SU-DHL-6 (cell line): ENCODE data around the gene CUX1.

Source experiments
- H2AFZ ChIP-seq: fragments of 200-600 bp; sonication (generic); 2 replicates; pipeline ENCODE4 v1.6.1; 2014; ENCODE audit warnings: low read depth, mild to moderate bottlenecking, moderate library complexity, mixed read lengths, antibody characterized with exemption, low read length; ENCODE audit not compliant: severe bottlenecking
- H3F3A ChIP-seq: fragments of 200-600 bp; shearing (Covaris generic); 2 replicates; pipeline ENCODE4 v1.6.0; 2016; ENCODE audit warnings: antibody characterized with exemption, mild to moderate bottlenecking; ENCODE audit not compliant: insufficient read depth
- H3K27ac ChIP-seq: fragments of 200-600 bp; sonication (generic); 2 replicates; pipeline ENCODE4 v1.5.1; 2016; ENCODE audit warnings: low read depth, mild to moderate bottlenecking, low read length, moderate library complexity, mixed read lengths
- H3K27me3 ChIP-seq: fragments of 200-600 bp; sonication (generic), shearing (Covaris generic); 2 replicates; pipeline ENCODE4 v1.6.0; 2014; ENCODE audit warnings: mild to moderate bottlenecking, low read length
- H3K36me3 ChIP-seq: fragments of 200-600 bp; sonication (generic); 2 replicates; pipeline ENCODE4 v1.6.1; 2014; ENCODE audit warnings: mild to moderate bottlenecking, low read length, mixed read lengths
- H3K4me2 ChIP-seq: fragments of 300-600, 200-600 bp; shearing (Covaris generic), sonication (generic); 2 replicates; pipeline ENCODE4 v1.6.0; 2014; ENCODE audit warnings: low read length, low read depth, mild to moderate bottlenecking; ENCODE audit not compliant: poor library complexity, severe bottlenecking
- H3K4me3 ChIP-seq: fragments of 200-600 bp; sonication (generic); 2 replicates; pipeline ENCODE4 v1.5.1; 2014; ENCODE audit warnings: antibody characterized with exemption, low read length, mild to moderate bottlenecking, mixed read lengths; ENCODE audit not compliant: insufficient read depth, poor library complexity, severe bottlenecking
- H3K79me2 ChIP-seq: fragments of 200-600 bp; sonication (generic); 2 replicates; pipeline ENCODE4 v1.6.1; 2014; ENCODE audit warnings: mild to moderate bottlenecking, low read length, moderate library complexity; ENCODE audit not compliant: insufficient read depth
- H3K9ac ChIP-seq: fragments of 200-600 bp; sonication (generic); 2 replicates; pipeline ENCODE4 v1.7.0; 2014; ENCODE audit warnings: mild to moderate bottlenecking, low read length
- H3K9me2 ChIP-seq: fragments of 200-600 bp; sonication (generic); replicated peaks from 2 replicates; pipeline ENCODE4 v1.6.1; 2014; ENCODE audit warnings: low read length; ENCODE audit not compliant: insufficient read depth
- H3K9me3 ChIP-seq: fragments of 200-600 bp; sonication (generic); 2 replicates; pipeline ENCODE4 v1.6.1; 2014; ENCODE audit warnings: low read length, mixed read lengths; ENCODE audit not compliant: insufficient read depth
- H4K20me1 ChIP-seq: fragments of 200-600 bp; sonication (generic); 2 replicates; pipeline ENCODE4 v1.6.1; 2014; ENCODE audit warnings: low read depth, mild to moderate bottlenecking, antibody characterized with exemption, low read length, moderate library complexity, mixed read lengths
- CTCF ChIP-seq: fragments of 200-600 bp; sonication (generic); IDR thresholded peaks from one replicate; pipeline ENCODE4 v1.5.1; 2017; ENCODE audit warnings: antibody characterized with exemption, mild to moderate bottlenecking, low read length, moderate library complexity; ENCODE audit not compliant: insufficient read depth, poor library complexity, severe bottlenecking
- EZH2phosphoT487 ChIP-seq: fragments of 200-600 bp; sonication (generic), shearing (Covaris generic); conservative IDR thresholded peaks from 2 replicates; pipeline ENCODE4 v1.6.1; 2018; ENCODE audit warnings: mild to moderate bottlenecking, antibody characterized with exemption, low read length, moderate library complexity, mixed read lengths

Gene CUX1

GRCh38 chr7:101860316-101861217, 43.1 kb downstream of the CUX1 start:
- peak overlapping the region; percentile 28 for H3K4me3 ChIP-seq
- no peaks in the 10 kb centered on the region for H3K9me2 ChIP-seq
- no peaks in the 10 kb centered on the region for H3K27me3 ChIP-seq
- peaks cover 71% of the 10 kb centered on the region for H3K79me2 ChIP-seq
- peak overlapping the region; percentile 90 for H3K4me2 ChIP-seq
- H3K9me3 ChIP-seq, result no peaks in the 10 kb centered on the region
- TF ChIP-seq EZH2phosphoT487, result no peak
- no peak for TF ChIP-seq CTCF
- no peak overlapping the region for H2AFZ ChIP-seq
- peak overlapping the region; percentile 97 for H3K27ac ChIP-seq
- H3K9ac ChIP-seq, result peak overlapping the region; percentile 77
- no peaks in the 10 kb centered on the region for H4K20me1 ChIP-seq
- no peaks in the 10 kb centered on the region for H3K36me3 ChIP-seq
- H3F3A ChIP-seq, result peaks cover 98% of the 10 kb centered on the region

DNA sequence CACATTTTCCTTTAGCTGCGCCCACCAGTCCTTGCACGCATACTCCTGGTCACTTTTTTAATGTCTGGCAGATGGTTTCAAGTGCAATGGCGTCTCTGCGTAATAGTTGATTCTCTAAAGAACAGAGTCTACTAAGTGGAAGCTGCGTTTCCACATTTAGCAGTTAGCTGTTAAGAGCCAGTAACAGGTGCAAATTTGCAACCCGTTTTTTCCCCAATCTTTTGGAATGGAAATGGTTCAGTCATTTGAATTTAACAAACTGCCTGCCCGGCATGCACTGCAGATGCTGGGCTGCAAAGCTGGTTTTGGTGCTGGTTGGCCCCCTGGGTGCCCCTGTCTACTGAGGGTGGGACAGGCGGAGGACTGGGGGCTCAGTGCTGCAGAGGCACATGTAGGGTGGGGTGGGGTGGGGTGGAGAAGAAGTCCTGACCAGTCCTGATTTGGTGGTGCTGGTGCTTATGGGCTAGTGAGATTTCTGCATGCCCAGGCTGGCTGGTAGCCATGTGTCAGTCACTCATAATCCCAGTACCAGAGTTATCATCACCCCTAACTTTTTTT, 43.9 kb downstream of the CUX1 start:
- peak overlapping the region; percentile 97 for H3K27ac ChIP-seq
- H2AFZ ChIP-seq, result no peak overlapping the region
- H3K9me2 ChIP-seq, result no peaks in the 10 kb centered on the region
- peak overlapping the region; percentile 36 for H3K4me3 ChIP-seq
- no peaks in the 10 kb centered on the region for H3K27me3 ChIP-seq
- peak overlapping the region; percentile 77 for H3K9ac ChIP-seq
- TF ChIP-seq CTCF (no peak), EZH2phosphoT487 (no peak)
- no peaks in the 10 kb centered on the region for H3K9me3 ChIP-seq
- peaks cover 98% of the 10 kb centered on the region for H3F3A ChIP-seq
- no peaks in the 10 kb centered on the region; the same call in 1 of the 2 replicates for H3K36me3 ChIP-seq
- peaks cover 71% of the 10 kb centered on the region for H3K79me2 ChIP-seq
- H4K20me1 ChIP-seq, result no peaks in the 10 kb centered on the region
- peak overlapping the region; percentile 90 for H3K4me2 ChIP-seq

- no peak overlapping the region for H2AFZ ChIP-seq
- H3K9ac ChIP-seq, result peak overlapping the region; percentile 77
- peak overlapping the region; percentile 97 for H3K27ac ChIP-seq
- no peak for TF ChIP-seq EZH2phosphoT487
- TF ChIP-seq CTCF, result no peak
- peak overlapping the region; percentile 90 for H3K4me2 ChIP-seq
- H3K27me3 ChIP-seq, result no peaks in the 10 kb centered on the region
- H4K20me1 ChIP-seq, result no peaks in the 10 kb centered on the region
- peaks cover 78% of the 10 kb centered on the region for H3K79me2 ChIP-seq
- H3F3A ChIP-seq, result peaks cover 98% of the 10 kb centered on the region
- no peaks in the 10 kb centered on the region; the same call in 1 of the 2 replicates for H3K36me3 ChIP-seq
- no peaks in the 10 kb centered on the region for H3K9me3 ChIP-seq
- no peaks in the 10 kb centered on the region for H3K9me2 ChIP-seq
- peak overlapping the region; percentile 36 for H3K4me3 ChIP-seq
These were observed 45.1 kb downstream of the CUX1 start for GRCh38 chr7:101862280-101863220.
